HFF-Myc (cell line): ENCODE results near the gene CLCN6.

Experiments used
- DNase-seq: peaks from one replicate; pipeline ENCODE4 v3.0.0-alpha.2; 2011; ENCODE audit warnings: low read depth; ENCODE audit errors: extremely low read depth
- H3K4me3 ChIP-seq: replicated peaks from 2 replicates; pipeline ENCODE4 v1.5.1; 2011; ENCODE audit warnings: low read depth, mild to moderate bottlenecking, control low read depth, low read length
- CTCF ChIP-seq: IDR thresholded peaks from 2 replicates; pipeline ENCODE4 v1.5.1; 2012; ENCODE audit warnings: mild to moderate bottlenecking, low read depth, low read length, control low read depth; ENCODE audit errors: missing control alignments

The CLCN6 gene

GRCh38 chr1:11841245-11842153 lies 35.5 kb downstream of the CLCN6 start:
- no peak overlapping the region for H3K4me3 ChIP-seq
- no peak for TF ChIP-seq CTCF
- DNase-seq = no peak

GRCh38 chr1:11842154-11843041 lies 36.4 kb downstream of the CLCN6 start:
- DNase-seq = no peak
- TF ChIP-seq CTCF = no peak
- H3K4me3 ChIP-seq = no peak overlapping the region

GRCh38 chr1:11845641-11846335 lies 39.8 kb downstream of the CLCN6 start:
- no peak overlapping the region for H3K4me3 ChIP-seq
- DNase-seq = no peak
- TF ChIP-seq CTCF = no peak

GRCh38 chr1:11847667-11848372 lies 41.8 kb downstream of the CLCN6 start, which contains the start of gene NPPA:
Gene NPPA (minus strand): TSS chr1:11847783. CDS start chr1:11847684, 99 bp downstream.
- TF ChIP-seq CTCF = no peak
- peak; percentile 55 for DNase-seq
- no peak within 1 kb of the TSS for H3K4me3 ChIP-seq

GRCh38 chr1:11848373-11848700 lies 42.3 kb downstream of the CLCN6 start:
- DNase-seq = no peak
- no peak for TF ChIP-seq CTCF
- no peak overlapping the region for H3K4me3 ChIP-seq

- TF ChIP-seq CTCF = no peak
- no peak for DNase-seq
- no peak overlapping the region for H3K4me3 ChIP-seq
These were observed 44.2 kb downstream of the CLCN6 start for GRCh38 chr1:11850156-11850555.
